ENCODE results near the gene KCTD1.

KCTD1 gene

GRCh38 chr18:26419746-26420145 is 128.6 kb downstream of the KCTD1 start:
- FAIRE-seq: no peak

- FAIRE-seq: no peak
These were observed 130.1 kb downstream of the KCTD1 start for GRCh38 chr18:26418225-26418624.

GRCh38 chr18:26417190-26417589 is 131.2 kb downstream of the KCTD1 start:
- no peak for FAIRE-seq

GRCh38 chr18:26416652-26417150 is 131.7 kb downstream of the KCTD1 start:
- FAIRE-seq: no peak

- FAIRE-seq: no peak
These were observed 132.7 kb downstream of the KCTD1 start for GRCh38 chr18:26415631-26416030.

- no peak for FAIRE-seq
These were observed 133.4 kb downstream of the KCTD1 start for GRCh38 chr18:26414901-26415440.

GRCh38 chr18:26409091-26409490 is 139.3 kb downstream of the KCTD1 start:
- FAIRE-seq: no peak

GRCh38 chr18:26407736-26408601 is 140.4 kb downstream of the KCTD1 start:
- no peak for FAIRE-seq

- FAIRE-seq: no peak
These were observed 141.4 kb downstream of the KCTD1 start for GRCh38 chr18:26406854-26407517.

- no peak for FAIRE-seq
These were observed 142.0 kb downstream of the KCTD1 start for GRCh38 chr18:26406324-26406723.

GRCh38 chr18:26405190-26405801 is 143.1 kb downstream of the KCTD1 start:
- FAIRE-seq: no peak

Measured in colon (tissue), 2 donors.